HG02852 (cell line): ENCODE data around the gene LIN7B.
"Not testable (repeated sequence)": the region's sequence is repeated elsewhere in the genome, so short reads cannot be mapped to it uniquely, and the experiment has no call there.

Experiments used
- ATAC-seq: cut with Tn5 transposase; IDR thresholded peaks from one replicate; pipeline ENCODE4 v1.9.1; 2021; ENCODE audit warnings: mild to moderate bottlenecking, moderate library complexity; ENCODE audit not compliant: unreplicated experiment

LIN7B gene

GRCh38 chr19:49141352-49141751 is 27.2 kb downstream of the LIN7B start:
- ATAC-seq: no peak

- no peak for ATAC-seq
These were observed 28.7 kb downstream of the LIN7B start for GRCh38 chr19:49142866-49143335.

GRCh38 chr19:49145573-49146407 is 31.6 kb downstream of the LIN7B start:
- ATAC-seq: no peak

GRCh38 chr19:49146408-49146770 is 32.2 kb downstream of the LIN7B start:
- ATAC-seq: not testable (repeated sequence)

- ATAC-seq: no peak
These were observed 34.0 kb downstream of the LIN7B start for GRCh38 chr19:49148044-49148682.

- ATAC-seq: no peak
These were observed 34.8 kb downstream of the LIN7B start for GRCh38 chr19:49148784-49149651.

- no peak for ATAC-seq
These were observed 35.5 kb downstream of the LIN7B start for GRCh38 chr19:49149652-49150105.

GRCh38 chr19:49150106-49150943 is 36.2 kb downstream of the LIN7B start:
- ATAC-seq: no peak

GRCh38 chr19:49150944-49151243 is 36.7 kb downstream of the LIN7B start:
- ATAC-seq: no peak

- no peak for ATAC-seq
These were observed 37.3 kb downstream of the LIN7B start for GRCh38 chr19:49151267-49152118.

- no peak for ATAC-seq
These were observed 38.0 kb downstream of the LIN7B start for GRCh38 chr19:49152119-49152550.

GRCh38 chr19:49153167-49153809 is 39.1 kb downstream of the LIN7B start:
- ATAC-seq: no peak

GRCh38 chr19:49154279-49154678 is 40.1 kb downstream of the LIN7B start:
- no peak for ATAC-seq

GRCh38 chr19:49155005-49155819 is 41.0 kb downstream of the LIN7B start, which contains the start of gene HRC:
Gene HRC (minus strand): TSS chr19:49155396. CDS start chr19:49155237, 159 bp downstream.
- ATAC-seq: no peak

GRCh38 chr19:49155820-49156346 is 41.7 kb downstream of the LIN7B start:
- no peak for ATAC-seq

- ATAC-seq: no peak
These were observed 43.5 kb downstream of the LIN7B start, which contains the start of gene TRPM4 for GRCh38 chr19:49157445-49158224. Gene TRPM4 (plus strand): TSS chr19:49157792. CDS start chr19:49157867, 75 bp downstream.
